ENCODE measurements around the gene PRMT1. TPM values are rescaled to one million over a fixed set of nuclear protein-coding genes. Genes with fewer than 3 reads are reported as not detected.

The PRMT1 gene
- total RNA-seq (2021) (523 and 536 TPM in 2 replicates), Bru-seq, nascent RNA (percentile 87 among the genes with signal in this experiment), BruChase-seq, experiment 1, labeled RNA remaining after a 2-hour chase (percentile 93 among the genes with signal in this experiment), BruChase-seq, experiment 2, labeled RNA remaining after a 6-hour chase (percentile 97 among the genes with signal in this experiment)
- long read RNA-seq, transcript PRMT1-202 (11 exons, 1,327 nt): minor isoform, 131 of 1,189 reads
- long read RNA-seq, transcript PRMT1-201 (10 exons, 1,393 nt): major isoform, 962 of 1,189 reads
- long read RNA-seq, partial matches to known transcripts: 19 of 1,189 reads
- long read RNA-seq, other reads (novel, unspliced or antisense): 76 of 1,189 reads

- intact Hi-C loops (cut with micrococcal nuclease; ENCODE audit: unreplicated experiment): loop anchor here (5.0 kb wide), 2 partner anchors 85 to 105 kb away; partner anchors contain the start of gene PRR12
- POLR2A ChIA-PET (ENCODE audit: low non-redundant PET): interaction anchor here (0.8 to 1.0 kb wide), 2 partner anchors 36 to 193 kb away, joined by 4 to 5 read pairs; partner anchors contain the start of gene SCAF1
- H3K4me3 ChIP-seq (ENCODE audit: low read depth, low read length, poor library complexity, severe bottlenecking): peak within 1 kb of the TSS; percentile 81
- peaks cover 32% of the 10 kb centered on the region for H3K4me1 ChIP-seq (ENCODE audit: insufficient read depth, low read length, poor library complexity, severe bottlenecking)
- no TSS peak for BruUV-seq (replicated peaks)
- peak; percentile 68 for DNase-seq (ENCODE audit: low spot score)
- no peaks in the 10 kb centered on the region for H3K9me3 ChIP-seq (ENCODE audit: low read depth, low read length, poor library complexity, severe bottlenecking)
- H3K36me3 ChIP-seq (ENCODE audit: insufficient read depth, low read length, poor library complexity, severe bottlenecking): peaks cover 15% of the 10 kb centered on the region
- TF ChIP-seq CTCF (conservative IDR thresholded peaks at IDR 0.05; ENCODE audit: low read depth, low read length): no peak
- TF ChIP-seq EZH2 (IDR thresholded peaks at IDR 0.05; ENCODE audit: borderline replicate concordance, low read depth, low read length, poor library complexity, severe bottlenecking): no peak
- peak within 1 kb of the TSS; percentile 98 for H3K27ac ChIP-seq (ENCODE audit: low read depth, low read length, poor library complexity, severe bottlenecking)
- no peaks in the 10 kb centered on the region for H3K27me3 ChIP-seq (replicated peaks; ENCODE audit: insufficient read depth, low read depth, low read length, poor library complexity)
- CTCF ChIA-PET: interaction anchor here (0.7 to 1.1 kb wide), 2 partner anchors 13 to 172 kb away, joined by 3 to 4 read pairs; no protein-coding TSS in a partner anchor
These were observed at the start of gene PRMT1 for GRCh38 chr19:49677231-49677900. TSS of gene PRMT1 (plus strand) at chr19:49677271. CDS start at chr19:49677281, 10 bp downstream.

DNA sequence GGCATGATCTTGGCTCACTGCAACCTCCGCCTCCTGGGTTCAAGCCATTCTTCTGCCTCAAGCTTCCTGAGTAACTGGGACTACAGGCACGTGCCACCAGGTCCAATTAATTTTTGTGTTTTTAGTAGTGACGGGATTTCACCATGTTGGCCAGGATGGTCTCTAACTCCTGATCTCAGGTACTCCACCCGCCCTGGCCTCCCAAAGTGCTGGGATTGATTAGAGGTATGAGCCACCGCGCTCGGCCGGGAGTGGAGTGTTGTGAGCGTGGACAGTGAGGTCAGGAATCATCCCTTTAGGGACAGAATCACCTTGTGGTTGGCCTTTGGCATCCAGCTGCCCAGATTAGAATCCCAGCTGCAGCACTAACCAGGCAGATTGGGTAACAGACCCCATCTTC lies 47.4 kb upstream of the PRMT1 start:
- no TSS peak for BruUV-seq (replicated peaks)
- TF ChIP-seq EZH2 (IDR thresholded peaks at IDR 0.05; ENCODE audit: borderline replicate concordance, low read depth, low read length, poor library complexity, severe bottlenecking): no peak
- no peak for TF ChIP-seq CTCF (conservative IDR thresholded peaks at IDR 0.05; ENCODE audit: low read depth, low read length)
- POLR2A ChIA-PET (ENCODE audit: low non-redundant PET): no interaction called here

GRCh38 chr19:49631014-49631588 lies 46.0 kb upstream of the PRMT1 start:
- Histone ChIP-seq H3K27me3 (replicated peaks; ENCODE audit: insufficient read depth, low read depth, low read length, poor library complexity) (no peaks in the 10 kb centered on the region), H3K27ac (ENCODE audit: low read depth, low read length, poor library complexity, severe bottlenecking) (peak overlapping the region; percentile 18), H3K4me1 (ENCODE audit: insufficient read depth, low read length, poor library complexity, severe bottlenecking) (peaks cover 9% of the 10 kb centered on the region), H3K36me3 (ENCODE audit: insufficient read depth, low read length, poor library complexity, severe bottlenecking) (peaks cover 11% of the 10 kb centered on the region), H3K9me3 (ENCODE audit: low read depth, low read length, poor library complexity, severe bottlenecking) (no peaks in the 10 kb centered on the region), H3K4me3 (ENCODE audit: low read depth, low read length, poor library complexity, severe bottlenecking) (no peak overlapping the region)
- CTCF ChIA-PET: no interaction called here
- POLR2A ChIA-PET (ENCODE audit: low non-redundant PET): interaction anchor here (0.6 kb wide), 2 partner anchors 22 to 154 kb away, joined by 3 to 5 read pairs; no protein-coding TSS in a partner anchor
- peak; percentile 38 for DNase-seq (ENCODE audit: low spot score)
- no TSS peak for BruUV-seq (replicated peaks)
- intact Hi-C loops (cut with micrococcal nuclease; ENCODE audit: unreplicated experiment): no loop called here
- no peak for TF ChIP-seq CTCF (conservative IDR thresholded peaks at IDR 0.05; ENCODE audit: low read depth, low read length)
- no peak for TF ChIP-seq EZH2 (IDR thresholded peaks at IDR 0.05; ENCODE audit: borderline replicate concordance, low read depth, low read length, poor library complexity, severe bottlenecking)

More for the DNA sequence above, 47.4 kb upstream of the PRMT1 start:
- Histone ChIP-seq H3K27ac (ENCODE audit: low read depth, low read length, poor library complexity, severe bottlenecking) (no peak overlapping the region), H3K4me3 (ENCODE audit: low read depth, low read length, poor library complexity, severe bottlenecking) (no peak overlapping the region), H3K27me3 (replicated peaks; ENCODE audit: insufficient read depth, low read depth, low read length, poor library complexity) (no peaks in the 10 kb centered on the region), H3K9me3 (ENCODE audit: low read depth, low read length, poor library complexity, severe bottlenecking) (no peaks in the 10 kb centered on the region), H3K36me3 (ENCODE audit: insufficient read depth, low read length, poor library complexity, severe bottlenecking) (peaks cover 24% of the 10 kb centered on the region), H3K4me1 (ENCODE audit: insufficient read depth, low read length, poor library complexity, severe bottlenecking) (peaks cover 9% of the 10 kb centered on the region)
- no peak for DNase-seq (ENCODE audit: low spot score)
- intact Hi-C loops (cut with micrococcal nuclease; ENCODE audit: unreplicated experiment): no loop called here
- CTCF ChIA-PET: no interaction called here
